Lower leg skin (tissue), 3 donors: ENCODE data around the gene DACT2.

Experiments used
- POLR2A ChIP-seq, 2 donors: fragments of 450-650 bp; IDR thresholded peaks; one replicate each; pipeline ENCODE4 v1.6.1; 2016 to 2017; ENCODE audit warnings: antibody characterized with exemption in 2 of 2, mild to moderate bottlenecking in 1 of 2, moderate library complexity in 1 of 2
- TF ChIP-seq, protein P1 (sequence below), 3 donors: fragments of 450-650 bp; IDR thresholded peaks; one replicate each; pipeline ENCODE4 v1.5.1; 2016; ENCODE audit warnings: antibody characterized with exemption in 3 of 3, mild to moderate bottlenecking in 3 of 3, moderate library complexity in 2 of 3

- no peak for TF ChIP-seq POLR2A (IDR thresholded peaks at IDR 0.05)
- TF ChIP-seq, protein P1, sequence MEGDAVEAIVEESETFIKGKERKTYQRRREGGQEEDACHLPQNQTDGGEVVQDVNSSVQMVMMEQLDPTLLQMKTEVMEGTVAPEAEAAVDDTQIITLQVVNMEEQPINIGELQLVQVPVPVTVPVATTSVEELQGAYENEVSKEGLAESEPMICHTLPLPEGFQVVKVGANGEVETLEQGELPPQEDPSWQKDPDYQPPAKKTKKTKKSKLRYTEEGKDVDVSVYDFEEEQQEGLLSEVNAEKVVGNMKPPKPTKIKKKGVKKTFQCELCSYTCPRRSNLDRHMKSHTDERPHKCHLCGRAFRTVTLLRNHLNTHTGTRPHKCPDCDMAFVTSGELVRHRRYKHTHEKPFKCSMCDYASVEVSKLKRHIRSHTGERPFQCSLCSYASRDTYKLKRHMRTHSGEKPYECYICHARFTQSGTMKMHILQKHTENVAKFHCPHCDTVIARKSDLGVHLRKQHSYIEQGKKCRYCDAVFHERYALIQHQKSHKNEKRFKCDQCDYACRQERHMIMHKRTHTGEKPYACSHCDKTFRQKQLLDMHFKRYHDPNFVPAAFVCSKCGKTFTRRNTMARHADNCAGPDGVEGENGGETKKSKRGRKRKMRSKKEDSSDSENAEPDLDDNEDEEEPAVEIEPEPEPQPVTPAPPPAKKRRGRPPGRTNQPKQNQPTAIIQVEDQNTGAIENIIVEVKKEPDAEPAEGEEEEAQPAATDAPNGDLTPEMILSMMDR (IDR thresholded peaks at IDR 0.05): no peak
Measured at GRCh38 chr6:168274037-168274952, 45.3 kb downstream of the DACT2 start.
